GM23248 (cell line): ENCODE measurements around the gene PPP1R3D. TPM values are rescaled to one million over a fixed set of nuclear protein-coding genes. Genes with fewer than 3 reads are reported as not detected.

ENCODE experiments used
- DNase-seq: peaks from one replicate; pipeline ENCODE4 v3.0.0-alpha.2; 2015
- H2AFZ ChIP-seq: fragments of 200-600 bp; sonication (generic); 2 replicates; pipeline ENCODE4 v1.6.1; 2016; ENCODE audit warnings: antibody characterized with exemption
- H3F3A ChIP-seq: fragments of 200-600 bp; sonication (generic); 2 replicates; pipeline ENCODE4 v1.6.1; 2016; ENCODE audit warnings: mild to moderate bottlenecking, antibody characterized with exemption, mixed run types; ENCODE audit not compliant: insufficient read depth
- H3K27ac ChIP-seq: fragments of 200-600 bp; sonication (generic); 2 replicates; pipeline ENCODE4 v1.5.1; 2016; ENCODE audit warnings: mild to moderate bottlenecking
- H3K27me3 ChIP-seq: fragments of 200-600 bp; sonication (generic); replicated peaks from 2 replicates; pipeline ENCODE4 v1.6.1; 2016; ENCODE audit warnings: mild to moderate bottlenecking; ENCODE audit not compliant: insufficient read depth
- H3K36me3 ChIP-seq: fragments of 200-600 bp; sonication (generic); 2 replicates; pipeline ENCODE4 v1.6.1; 2016; ENCODE audit warnings: low read depth, mild to moderate bottlenecking
- H3K4me1 ChIP-seq: fragments of 200-600 bp; sonication (generic); 2 replicates; pipeline ENCODE4 v1.6.1; 2016; ENCODE audit warnings: mild to moderate bottlenecking; ENCODE audit not compliant: insufficient read depth
- H3K4me2 ChIP-seq: fragments of 200-600 bp; sonication (generic); one replicate; pipeline ENCODE4 v1.6.1; 2016; ENCODE audit warnings: mild to moderate bottlenecking; ENCODE audit not compliant: unreplicated experiment
- H3K4me3 ChIP-seq: fragments of 200-600 bp; sonication (generic); 2 replicates; pipeline ENCODE4 v1.5.1; 2016; ENCODE audit warnings: mild to moderate bottlenecking
- H3K79me2 ChIP-seq: fragments of 200-600 bp; sonication (generic); 2 replicates; pipeline ENCODE4 v1.6.1; 2016; ENCODE audit warnings: mild to moderate bottlenecking; ENCODE audit not compliant: insufficient read depth
- H3K9ac ChIP-seq: fragments of 200-600 bp; sonication (generic); 2 replicates; pipeline ENCODE4 v1.6.1; 2016; ENCODE audit warnings: mild to moderate bottlenecking
- H3K9me2 ChIP-seq: fragments of 200-600 bp; sonication (generic); 2 replicates; pipeline ENCODE4 v1.6.1; 2016; ENCODE audit warnings: mixed run types, mild to moderate bottlenecking, moderate library complexity; ENCODE audit not compliant: insufficient read depth
- H3K9me3 ChIP-seq: fragments of 200-600 bp; sonication (generic); one replicate; pipeline ENCODE4 v1.6.1; 2017; ENCODE audit warnings: low read depth
- H4K20me1 ChIP-seq: fragments of 200-600 bp; sonication (generic); 2 replicates; pipeline ENCODE4 v1.6.0; 2016; ENCODE audit not compliant: insufficient read depth
- EZH2 ChIP-seq: fragments of 200-600 bp; sonication (generic); IDR thresholded peaks from 2 replicates; pipeline ENCODE4 v1.6.1; 2018; ENCODE audit warnings: antibody characterized with exemption, mild to moderate bottlenecking; ENCODE audit not compliant: insufficient read depth, poor library complexity, severe bottlenecking
- EZH2phosphoT487 ChIP-seq: fragments of 200-600 bp; sonication (generic); IDR thresholded peaks from 2 replicates; pipeline ENCODE4 v1.6.1; 2018; ENCODE audit warnings: antibody characterized with exemption, moderate library complexity, mild to moderate bottlenecking, low read depth; ENCODE audit not compliant: insufficient read depth
- WGBS, 2 experiments: methylation state at CpG; one replicate each; pipeline ENCODE4 v1.1.6; 2015 to 2017; ENCODE audit warnings: low lambda C conversion rate in 2 of 2, low coverage in 1 of 2; ENCODE audit errors: missing lambda C conversion rate in 2 of 2; 5-methylcytosine and 5-hydroxymethylcytosine counted together
- in situ Hi-C: fragments of 300-500 bp; cut with MboI; formaldehyde crosslinking; loops from 2 replicates; pipeline ENCODE4 v1.15.0; 2020
- polyA plus RNA-seq: library from polyadenylated mRNA; unstranded; fragments of >200 nt; fragmentation: Nextera tagmentation; extraction: Ambion mirVana; gene quantifications from 2 replicates; pipeline ENCODE4 v1.2.1, GENCODE V29; 2016
- total RNA-seq: library from RNA; depleted of rRNA; stranded (reverse); fragments of >200 nt; shearing (Covaris generic); gene quantifications from 2 replicates; pipeline ENCODE4 v1.2.3, GENCODE V29; 2014

Gene PPP1R3D
- total and polyA plus RNA-seq, 2 experiments from 2014 or later = 2.6 to 6.7 TPM

GRCh38 chr20:59985164-59985563 lies 45.1 kb upstream of the PPP1R3D start:
- H3K9ac ChIP-seq = no peak overlapping the region
- H2AFZ ChIP-seq = no peak overlapping the region
- TF ChIP-seq EZH2 (no peak), EZH2phosphoT487 (no peak)
- H3K9me2 ChIP-seq = no peaks in the 10 kb centered on the region
- no peaks in the 10 kb centered on the region for H4K20me1 ChIP-seq
- no peaks in the 10 kb centered on the region for H3F3A ChIP-seq
- in situ Hi-C loops = no loop called here
- no peak overlapping the region for H3K4me3 ChIP-seq
- no peaks in the 10 kb centered on the region for H3K4me1 ChIP-seq
- WGBS, 2 experiments = 72 to 75% methylated on average over 8 of the region's 8 CpGs
- H3K9me3 ChIP-seq = no peaks in the 10 kb centered on the region
- H3K27me3 ChIP-seq = no peaks in the 10 kb centered on the region
- no peak for DNase-seq
- H3K36me3 ChIP-seq = no peaks in the 10 kb centered on the region
- H3K27ac ChIP-seq = no peak overlapping the region
- no peak overlapping the region for H3K4me2 ChIP-seq
- no peaks in the 10 kb centered on the region for H3K79me2 ChIP-seq

- H3K9me3 ChIP-seq = no peaks in the 10 kb centered on the region
- WGBS, 2 experiments = 70 to 71% methylated on average over 4 of the region's 4 CpGs
- H3K36me3 ChIP-seq = no peaks in the 10 kb centered on the region
- no peaks in the 10 kb centered on the region for H4K20me1 ChIP-seq
- H3K9ac ChIP-seq = no peak overlapping the region
- in situ Hi-C loops = no loop called here
- no peak overlapping the region for H3K4me2 ChIP-seq
- H3K9me2 ChIP-seq = no peaks in the 10 kb centered on the region
- H3K4me3 ChIP-seq = no peak overlapping the region
- H3F3A ChIP-seq = no peaks in the 10 kb centered on the region
- H3K27ac ChIP-seq = no peak overlapping the region
- no peak for TF ChIP-seq EZH2
- no peak for TF ChIP-seq EZH2phosphoT487
- no peak overlapping the region for H2AFZ ChIP-seq
- DNase-seq = no peak
- no peaks in the 10 kb centered on the region for H3K4me1 ChIP-seq
- no peaks in the 10 kb centered on the region for H3K27me3 ChIP-seq
- H3K79me2 ChIP-seq = no peaks in the 10 kb centered on the region
These were observed 44.4 kb upstream of the PPP1R3D start for GRCh38 chr20:59984541-59984940.

DNA sequence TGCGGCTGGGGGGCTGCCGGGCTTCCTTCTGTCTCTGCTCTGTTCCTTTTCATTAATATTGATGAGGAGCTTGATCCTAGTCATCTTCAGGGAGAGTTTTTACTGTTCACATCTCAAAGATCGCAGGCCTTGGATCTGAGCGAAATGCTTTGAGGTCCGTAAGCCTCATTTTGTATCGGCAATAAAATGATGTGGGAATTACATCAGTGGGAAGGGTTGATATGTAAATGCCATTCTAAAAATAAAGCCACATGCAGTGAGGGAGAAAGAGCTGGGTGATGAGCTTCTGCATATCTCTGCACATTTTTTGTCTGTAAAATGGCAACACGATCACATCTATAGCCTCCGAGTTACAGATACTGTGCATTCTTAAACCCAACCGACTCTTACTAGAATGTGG lies 43.0 kb upstream of the PPP1R3D start:
- no peak overlapping the region for H3K4me2 ChIP-seq
- TF ChIP-seq EZH2 = no peak
- TF ChIP-seq EZH2phosphoT487 = no peak
- no peaks in the 10 kb centered on the region for H3K4me1 ChIP-seq
- no peak for DNase-seq
- H3K27ac ChIP-seq = no peak overlapping the region
- H2AFZ ChIP-seq = no peak overlapping the region
- no peaks in the 10 kb centered on the region for H3K9me3 ChIP-seq
- no peaks in the 10 kb centered on the region for H3K9me2 ChIP-seq
- no peaks in the 10 kb centered on the region for H3F3A ChIP-seq
- no peaks in the 10 kb centered on the region for H3K79me2 ChIP-seq
- in situ Hi-C loops = no loop called here
- H3K36me3 ChIP-seq = no peaks in the 10 kb centered on the region
- H3K27me3 ChIP-seq = no peaks in the 10 kb centered on the region
- H4K20me1 ChIP-seq = no peaks in the 10 kb centered on the region
- 81 to 83% methylated on average over 9 of the region's 9 CpGs for WGBS, 2 experiments
- H3K4me3 ChIP-seq = no peak overlapping the region
- H3K9ac ChIP-seq = no peak overlapping the region

- in situ Hi-C loops = no loop called here
These were observed 37.0 kb upstream of the PPP1R3D start for GRCh38 chr20:59977086-59977485.

DNA sequence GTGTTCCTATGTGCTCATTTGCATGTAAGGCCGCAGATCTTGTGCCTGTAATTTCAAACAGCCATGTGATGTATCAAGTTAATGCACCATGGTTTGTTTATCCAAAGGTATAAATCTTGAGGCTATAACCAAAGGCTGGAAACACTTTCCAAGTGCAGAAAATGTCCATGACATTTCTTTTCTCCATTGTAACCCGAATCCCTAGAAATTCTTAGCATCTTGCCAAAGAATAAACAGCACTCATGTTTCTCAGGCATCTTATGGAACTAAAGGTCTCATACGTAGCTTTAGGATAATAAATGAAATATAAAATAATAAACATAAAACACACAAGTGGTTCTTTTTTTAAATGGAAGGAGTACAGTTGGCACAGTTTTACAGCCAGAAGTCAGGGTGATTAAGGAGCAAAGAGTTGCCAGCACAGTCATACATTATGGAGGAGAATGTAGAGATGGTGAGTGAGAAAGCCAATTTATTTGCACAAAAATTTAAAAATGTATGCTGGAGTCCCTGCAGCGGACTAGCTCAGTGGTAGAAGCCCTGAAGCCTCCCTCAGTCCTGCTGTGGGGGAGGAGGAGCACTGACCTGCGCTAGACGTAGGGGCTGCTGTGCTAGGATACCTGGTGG lies 36.2 kb upstream of the PPP1R3D start:
- in situ Hi-C loops = no loop called here
- WGBS, 2 experiments = 43 to 52% methylated on average over 6 of the region's 6 CpGs

More at GRCh38 chr20:59977086-59977485, 37.0 kb upstream of the PPP1R3D start:
- Histone ChIP-seq H3K27me3 (no peaks in the 10 kb centered on the region), H3K4me1 (no peaks in the 10 kb centered on the region), H3K4me3 (no peak overlapping the region), H2AFZ (no peak overlapping the region), H3K36me3 (no peaks in the 10 kb centered on the region), H3K27ac (no peak overlapping the region), H3K4me2 (no peak overlapping the region), H3K9me3 (no peaks in the 10 kb centered on the region), H3K9me2 (no peaks in the 10 kb centered on the region), H3K79me2 (no peaks in the 10 kb centered on the region), H3F3A (no peaks in the 10 kb centered on the region), H4K20me1 (no peaks in the 10 kb centered on the region), H3K9ac (no peak overlapping the region)
- WGBS, 2 experiments = 58 to 61% methylated on average over 7 to 9 of the region's 9 CpGs
- no peak for DNase-seq
- TF ChIP-seq EZH2phosphoT487 (no peak), EZH2 (no peak)

More for the DNA sequence above, 36.2 kb upstream of the PPP1R3D start:
- H3K9ac ChIP-seq = no peak overlapping the region
- H3K4me1 ChIP-seq = no peaks in the 10 kb centered on the region
- H3K27me3 ChIP-seq = no peaks in the 10 kb centered on the region
- H3K36me3 ChIP-seq = no peaks in the 10 kb centered on the region
- no peaks in the 10 kb centered on the region for H3F3A ChIP-seq
- TF ChIP-seq EZH2phosphoT487 (no peak), EZH2 (no peak)
- H3K27ac ChIP-seq = no peak overlapping the region
- H3K9me2 ChIP-seq = no peaks in the 10 kb centered on the region
- H4K20me1 ChIP-seq = no peaks in the 10 kb centered on the region
- H3K4me2 ChIP-seq = no peak overlapping the region
- H3K9me3 ChIP-seq = no peaks in the 10 kb centered on the region
- H3K4me3 ChIP-seq = no peak overlapping the region
- H3K79me2 ChIP-seq = no peaks in the 10 kb centered on the region
- no peak for DNase-seq
- H2AFZ ChIP-seq = no peak overlapping the region
